GDM1 (cell line): ENCODE results near the gene ZNF92.
"Not testable (repeated sequence)": the region's sequence is repeated elsewhere in the genome, so short reads cannot be mapped to it uniquely, and the experiment has no call there.

ENCODE experiments used
- DNase-seq: peaks from one replicate; lab custom pipeline; 2025; lab: John Stamatoyannopoulos, UW

The ZNF92 gene

DNA sequence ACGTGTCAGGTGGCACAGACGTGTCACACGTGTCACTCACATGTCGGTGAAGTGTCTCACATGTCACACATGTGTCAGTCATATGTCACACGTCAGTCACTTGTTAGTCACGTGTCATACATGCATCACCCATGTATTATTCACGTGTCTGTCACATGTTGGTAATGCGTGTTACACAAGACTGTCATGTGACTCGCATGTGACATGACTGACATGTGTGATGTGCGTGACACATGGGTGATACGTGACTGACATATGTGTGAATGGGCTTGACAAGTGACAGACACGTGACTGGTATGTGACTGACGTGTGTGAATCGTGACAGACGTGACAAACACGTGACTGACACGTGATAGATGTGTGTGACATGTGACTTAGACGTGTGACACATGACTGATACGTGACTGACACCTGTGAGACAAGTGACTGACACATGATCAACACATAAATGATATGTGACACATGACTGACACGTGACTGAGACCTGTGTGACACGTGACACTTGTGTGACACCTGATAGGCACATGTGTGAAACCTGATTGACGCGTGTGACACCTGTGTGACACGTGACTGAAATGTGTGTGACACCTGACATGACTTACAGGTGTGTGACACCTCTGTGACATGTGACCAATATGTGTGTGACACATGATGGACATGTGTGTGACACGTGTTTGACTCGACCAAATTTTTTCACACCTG, 56.1 kb downstream of the ZNF92 start:
- no peak for DNase-seq

DNA sequence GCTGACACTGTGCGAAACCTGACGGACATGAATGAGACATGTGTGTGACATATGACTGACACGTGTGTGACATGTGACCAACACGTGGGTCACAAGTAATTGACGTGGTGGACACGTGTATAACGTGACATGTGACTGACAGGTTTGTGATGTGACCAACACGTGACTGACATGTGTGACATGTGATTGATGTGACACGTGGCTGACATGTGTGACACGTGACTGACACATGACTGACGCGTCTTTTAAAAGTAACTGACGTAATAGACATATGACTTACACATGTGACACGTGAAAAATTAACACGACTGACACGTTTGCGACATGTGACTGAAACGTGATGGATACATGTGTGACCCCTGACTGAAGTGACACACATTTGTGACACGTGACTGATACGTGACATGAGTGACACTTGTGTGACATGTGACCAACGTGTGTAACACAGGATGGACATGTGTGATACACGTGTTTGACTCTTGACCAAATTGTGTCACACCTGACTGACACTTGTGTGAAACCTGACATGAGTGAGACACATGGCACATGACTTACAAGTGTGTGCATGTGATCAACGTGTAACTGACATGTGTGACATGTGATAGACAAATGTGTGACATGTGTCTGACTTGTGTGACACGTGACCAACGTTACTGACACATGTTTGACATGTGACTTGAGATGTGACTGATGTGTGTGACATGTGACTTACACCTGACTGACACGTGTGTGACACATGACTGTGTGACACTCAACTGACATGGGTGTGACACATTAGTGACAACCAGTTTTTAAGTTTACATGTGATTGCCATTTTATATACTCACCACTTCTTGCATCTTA, 56.9 kb downstream of the ZNF92 start:
- no peak for DNase-seq

DNA sequence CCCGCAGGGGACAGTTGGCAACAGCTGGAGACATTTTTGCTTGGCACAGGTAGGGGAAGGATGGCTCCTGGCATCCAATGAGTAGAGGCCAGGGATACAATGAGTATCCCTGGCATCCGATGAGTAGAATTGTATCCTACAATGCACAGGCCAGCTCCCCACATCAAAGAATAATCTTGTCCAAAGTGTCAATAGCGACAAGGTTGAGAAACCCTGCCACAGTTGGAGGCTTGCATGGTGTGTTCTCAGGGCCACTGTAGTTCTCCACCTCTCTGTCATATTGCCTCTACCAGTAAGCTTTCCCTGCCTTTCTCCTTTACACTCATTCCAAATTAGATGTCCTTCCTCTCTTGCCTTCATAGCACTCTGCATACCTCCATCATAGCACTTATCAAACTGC, 60.7 kb downstream of the ZNF92 start:
- DNase-seq = no peak

DNA sequence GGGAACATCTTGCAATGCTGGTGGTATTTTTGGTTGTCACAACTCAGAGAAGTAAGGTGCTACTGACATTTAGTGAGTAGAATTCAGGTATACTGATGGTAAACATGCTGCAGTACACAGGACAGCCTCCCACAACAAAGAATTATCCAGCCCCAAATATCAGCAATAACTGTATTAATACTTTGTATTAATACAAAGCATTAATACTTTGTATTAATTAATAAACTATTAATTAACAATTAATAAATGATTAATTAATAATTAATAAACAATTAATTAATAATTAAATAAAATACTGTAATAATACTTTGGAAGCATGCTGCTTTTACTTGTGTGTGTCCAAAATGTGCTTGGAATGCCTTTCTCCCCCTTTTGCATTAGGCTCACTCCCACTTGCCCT, 62.5 kb downstream of the ZNF92 start:
- no peak for DNase-seq

DNA sequence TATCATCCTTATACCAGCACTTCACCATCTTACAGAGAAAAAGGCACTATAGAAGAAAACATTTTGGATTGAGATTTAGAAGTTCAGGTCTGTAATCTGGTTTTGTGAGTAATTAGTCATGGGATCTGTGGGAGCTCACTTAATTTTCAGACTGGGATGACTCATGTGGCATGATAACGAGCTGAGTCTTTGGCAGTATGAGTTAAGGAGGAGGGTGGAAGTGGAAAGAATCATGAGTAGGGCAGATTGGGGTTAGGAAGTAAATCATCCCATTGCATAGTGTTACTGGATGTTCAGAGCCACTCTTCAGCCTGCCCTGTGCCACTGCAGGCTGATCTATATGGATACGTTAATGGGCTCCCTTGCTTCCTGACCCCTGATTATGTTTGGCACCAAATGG, 64.9 kb downstream of the ZNF92 start:
- no peak for DNase-seq

DNA sequence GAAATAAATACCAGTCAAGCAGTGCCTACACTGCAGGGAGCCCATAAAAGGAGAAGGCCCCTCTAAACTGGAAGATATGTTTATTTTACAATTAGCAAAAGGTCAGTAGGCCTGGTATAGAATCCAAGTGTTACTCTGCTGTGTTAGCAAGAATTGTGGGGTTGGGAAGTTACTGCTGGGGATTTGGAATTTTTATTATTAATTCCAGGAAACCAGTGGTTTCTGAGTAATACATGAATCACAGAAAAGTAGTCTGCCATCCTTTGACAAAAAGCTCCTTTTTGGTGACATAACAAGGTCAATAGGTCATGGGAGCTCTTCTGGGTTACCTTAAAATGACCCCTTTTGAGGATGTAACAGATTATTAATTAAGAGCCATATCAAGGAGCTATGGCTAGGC, 67.4 kb downstream of the ZNF92 start:
- DNase-seq = no peak

DNA sequence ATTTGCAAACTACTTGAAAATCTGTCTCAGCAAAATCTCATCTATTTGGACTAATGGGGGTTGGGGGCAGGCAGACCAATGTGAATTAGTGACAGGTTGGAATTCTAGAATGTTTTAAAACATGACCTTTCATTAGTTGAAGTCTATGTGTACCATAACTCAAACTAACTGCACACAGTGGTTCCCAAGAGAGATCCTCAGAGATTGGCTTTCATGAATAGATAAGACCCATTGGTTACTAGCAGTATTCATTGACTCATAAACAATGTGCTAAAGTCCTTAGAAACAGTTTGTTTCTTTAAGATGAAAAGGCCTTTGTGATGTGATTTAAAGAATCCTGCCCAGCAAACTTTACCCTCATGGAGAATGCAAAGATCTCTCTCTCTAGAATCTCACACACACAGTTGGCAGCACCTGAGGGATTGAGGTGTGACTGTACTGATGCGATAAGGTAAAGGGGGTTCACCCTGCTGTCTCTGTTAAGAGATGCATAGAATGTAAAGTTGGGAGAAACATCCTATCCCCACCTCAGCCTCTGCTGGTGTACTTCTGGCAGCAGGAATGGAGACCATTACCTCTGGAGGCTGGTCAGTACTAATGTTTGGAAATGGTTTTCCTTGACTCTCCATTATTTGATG, 70.7 kb downstream of the ZNF92 start:
- no peak for DNase-seq

DNA sequence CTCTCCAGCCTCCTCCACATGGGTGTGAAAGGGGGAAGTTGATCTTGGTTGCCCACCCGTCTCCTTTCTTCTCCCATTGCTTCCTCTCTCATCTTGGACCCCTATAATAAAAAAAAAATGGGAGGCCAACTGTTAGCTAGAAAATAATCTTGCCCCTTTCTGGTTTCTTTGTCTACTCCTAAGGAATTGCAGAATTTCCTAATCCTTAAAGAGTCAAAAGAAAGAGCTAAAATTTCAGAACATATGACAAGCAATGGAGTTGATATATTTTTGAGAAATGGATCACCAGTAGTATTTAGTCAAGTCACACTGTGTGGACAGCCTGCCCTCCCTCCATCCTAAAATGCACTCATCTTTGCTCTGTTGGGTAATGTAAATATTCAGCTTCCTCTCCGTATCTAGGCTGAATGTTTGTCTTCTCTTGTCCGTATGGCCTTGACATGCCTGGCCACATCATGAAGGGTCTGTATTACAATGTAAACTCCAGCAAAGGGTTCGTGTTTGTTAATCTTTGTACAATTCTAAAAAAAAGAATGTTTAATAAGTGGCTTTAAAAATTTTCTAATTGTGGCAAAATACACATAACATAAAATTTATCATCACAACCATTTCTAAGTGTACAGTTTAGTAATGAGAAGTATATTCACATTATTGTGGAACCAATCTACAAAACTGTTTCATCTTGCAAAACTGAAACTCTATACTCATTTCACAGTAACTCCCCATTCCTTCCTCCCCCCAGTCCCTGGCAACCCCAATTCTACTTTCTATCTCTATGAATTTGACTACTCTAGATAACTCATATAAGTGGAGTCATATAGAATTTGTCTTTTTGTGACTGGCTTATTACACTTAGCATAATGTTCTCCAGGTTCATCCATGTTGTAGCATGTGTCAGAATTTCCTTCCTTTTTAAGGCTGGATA, 71.5 kb downstream of the ZNF92 start:
- DNase-seq = no peak

DNA sequence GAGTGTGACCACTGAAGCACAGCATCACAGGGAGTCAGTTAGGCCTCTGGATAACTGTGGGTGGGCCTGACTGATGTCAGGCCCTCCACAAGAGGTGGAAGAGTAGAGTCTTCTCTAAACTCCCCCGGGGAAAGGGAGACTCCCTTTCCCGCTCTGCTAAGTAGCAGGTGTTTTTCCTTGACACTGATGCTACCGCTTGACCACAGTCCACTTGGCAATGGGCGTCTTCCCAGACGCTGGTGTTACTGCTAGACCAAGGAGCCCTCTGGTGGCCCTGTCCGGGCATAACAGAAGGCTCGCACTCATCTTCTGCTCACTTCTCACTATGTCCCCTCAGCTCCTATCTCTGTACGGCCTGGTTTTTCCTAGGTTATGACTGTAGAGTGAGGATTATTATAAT, 73.4 kb downstream of the ZNF92 start:
- not testable (repeated sequence) for DNase-seq

DNA sequence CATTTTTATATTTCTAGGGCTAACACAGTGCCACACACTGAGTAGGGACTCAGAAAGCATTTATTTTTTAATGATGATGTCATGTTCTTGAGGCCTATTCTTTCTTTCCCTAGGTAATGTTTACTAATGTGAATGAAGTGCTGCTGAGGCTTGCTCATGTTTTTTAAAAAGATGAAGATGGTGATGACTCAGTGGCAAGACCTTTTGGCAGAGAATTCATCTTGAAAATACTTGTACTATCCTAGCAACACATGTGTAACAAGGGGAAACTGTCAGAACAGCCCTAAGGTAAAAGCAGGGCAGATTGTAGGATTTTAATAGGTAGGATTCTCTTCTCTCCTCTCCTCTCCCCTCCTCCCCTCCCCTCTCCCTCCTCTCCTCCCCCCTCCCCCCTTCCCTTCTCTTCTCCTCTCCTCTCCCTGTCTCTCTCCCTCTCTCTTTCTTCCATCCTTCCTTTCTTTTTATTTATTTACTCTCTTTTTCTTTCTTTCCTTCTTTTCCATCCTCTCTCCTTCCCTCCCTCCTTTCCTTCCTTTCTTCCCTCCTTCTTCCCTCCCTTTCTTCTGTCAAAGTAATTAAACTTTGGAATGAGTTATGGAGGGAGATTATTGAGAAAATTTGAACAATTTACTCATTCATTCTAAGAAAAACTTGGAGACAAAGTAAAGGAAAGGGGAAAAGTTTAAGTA, 75.3 kb downstream of the ZNF92 start:
- no peak for DNase-seq

DNA sequence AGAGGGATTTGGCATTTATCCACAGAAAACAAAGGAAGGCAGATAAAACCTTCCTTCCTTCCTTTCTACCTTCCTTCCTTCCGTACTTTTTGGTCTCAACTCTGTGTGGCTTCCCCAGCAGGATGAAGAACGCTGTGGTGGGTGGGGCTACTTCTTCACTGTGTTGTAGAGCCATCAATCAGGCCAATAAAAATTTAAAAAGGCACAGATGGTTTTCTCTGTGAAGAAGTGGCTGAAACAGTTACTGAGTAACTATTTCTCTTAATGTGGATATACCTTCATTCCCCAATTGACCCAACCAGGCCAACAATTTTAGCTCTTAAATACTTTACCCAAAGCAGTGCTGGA, 75.8 kb downstream of the ZNF92 start:
- DNase-seq = no peak
